ENCODE data around the gene BRDT. TPM values are rescaled to one million over a fixed set of nuclear protein-coding genes. Genes with fewer than 3 reads are reported as not detected.
A peak's percentile ranks its signal among the peaks of the same experiment; 100 is the strongest.

BRDT gene
- total and polyA plus RNA-seq, 8 donors: not detected

- Histone ChIP-seq H3K36me3 (no peaks in the 10 kb centered on the region), H3K27ac (no peak overlapping the region), H3K4me1 (no peaks in the 10 kb centered on the region), H3K9me3 (peaks cover 0 to 4% (median 0%) of the 10 kb centered on the region in 4 donors), H3K4me3 (no peak overlapping the region), H3K27me3 (no peaks in the 10 kb centered on the region)
- DNase-seq: no peak
- intact Hi-C loops (cut with DNase I; ENCODE audit: low total_unique reads): no loop called here
- no peak for TF ChIP-seq POLR2A (IDR thresholded peaks at IDR 0.05)
- no peak for TF ChIP-seq POLR2AphosphoS5 (IDR thresholded peaks at IDR 0.05)
- TF ChIP-seq CTCF (IDR thresholded peaks at IDR 0.05): no peak
- TF ChIP-seq EP300 (IDR thresholded peaks at IDR 0.05): no peak
- WGBS, 5 donors: 94 to 98% (median 96%) methylated on average over 10 of the region's 10 CpGs
Observed at GRCh38 chr1:91937613-91938012, 11.6 kb upstream of the BRDT start.

GRCh38 chr1:91940496-91940895 lies 8.7 kb upstream of the BRDT start:
- Histone ChIP-seq H3K27ac (no peak overlapping the region), H3K36me3 (no peaks in the 10 kb centered on the region), H3K4me3 (no peak overlapping the region), H3K27me3 (no peaks in the 10 kb centered on the region), H3K9me3 (peaks cover 0 to 4% (median 0%) of the 10 kb centered on the region in 4 donors), H3K4me1 (no peaks in the 10 kb centered on the region)
- WGBS, 5 donors: 72 to 84% (median 77%) methylated on average over 3 of the region's 3 CpGs
- no peak for DNase-seq
- intact Hi-C loops (cut with DNase I; ENCODE audit: low total_unique reads): no loop called here
- TF ChIP-seq EP300 (IDR thresholded peaks at IDR 0.05) (no peak), POLR2AphosphoS5 (IDR thresholded peaks at IDR 0.05) (no peak), POLR2A (IDR thresholded peaks at IDR 0.05) (no peak)

GRCh38 chr1:91944087-91944486 lies 5.1 kb upstream of the BRDT start:
- no peaks in the 10 kb centered on the region for H3K4me1 ChIP-seq
- no peak overlapping the region for H3K27ac ChIP-seq
- 50 to 75% (median 61%) methylated on average over 3 of the region's 3 CpGs for whole genome bisulfite sequencing, 5 donors
- intact Hi-C loops (cut with DNase I; ENCODE audit: low total_unique reads): no loop called here
- no peak overlapping the region for H3K4me3 ChIP-seq
- peaks cover 0 to 4% (median 0%) of the 10 kb centered on the region in 4 donors for H3K9me3 ChIP-seq
- no peak for TF ChIP-seq CTCF (IDR thresholded peaks at IDR 0.05)
- TF ChIP-seq POLR2AphosphoS5 (IDR thresholded peaks at IDR 0.05): no peak
- TF ChIP-seq EP300 (IDR thresholded peaks at IDR 0.05): no peak
- TF ChIP-seq POLR2A (IDR thresholded peaks at IDR 0.05): no peak
- H3K27me3 ChIP-seq: no peaks in the 10 kb centered on the region
- no peak for DNase-seq
- H3K36me3 ChIP-seq: no peaks in the 10 kb centered on the region

GRCh38 chr1:91948097-91948496 lies 1.1 kb upstream of the BRDT start:
- Histone ChIP-seq H3K4me1 (no peaks in the 10 kb centered on the region), H3K4me3 (no peak overlapping the region), H3K36me3 (no peaks in the 10 kb centered on the region), H3K27me3 (no peaks in the 10 kb centered on the region), H3K27ac (peak overlapping the region in 1 of 5 donors; percentile 38), H3K9me3 (no peaks in the 10 kb centered on the region)
- DNase-seq: no peak
- WGBS, 5 donors: 56 to 68% (median 61%) methylated on average over 4 of the region's 4 CpGs
- intact Hi-C loops (cut with DNase I; ENCODE audit: low total_unique reads): no loop called here
- no peak for TF ChIP-seq EP300 (IDR thresholded peaks at IDR 0.05)
- no peak for TF ChIP-seq POLR2AphosphoS5 (IDR thresholded peaks at IDR 0.05)
- no peak for TF ChIP-seq CTCF (IDR thresholded peaks at IDR 0.05)
- no peak for TF ChIP-seq POLR2A (IDR thresholded peaks at IDR 0.05)

GRCh38 chr1:91948501-91949355 lies 473 bp upstream of the BRDT start:
- 68 to 83% (median 77%) methylated on average over 29 of the region's 29 CpGs for WGBS, 5 donors
- DNase-seq: peak in 1 of 2 donors; percentile 12
- H3K4me3 ChIP-seq: no peak overlapping the region
- H3K27ac ChIP-seq: no peak overlapping the region
- TF ChIP-seq EP300 (IDR thresholded peaks at IDR 0.05) (no peak), POLR2AphosphoS5 (IDR thresholded peaks at IDR 0.05) (no peak), POLR2A (IDR thresholded peaks at IDR 0.05) (no peak), CTCF (IDR thresholded peaks at IDR 0.05) (no peak)
- H3K4me1 ChIP-seq: no peaks in the 10 kb centered on the region
- no peaks in the 10 kb centered on the region for H3K27me3 ChIP-seq
- intact Hi-C loops (cut with DNase I; ENCODE audit: low total_unique reads): no loop called here
- no peaks in the 10 kb centered on the region for H3K36me3 ChIP-seq
- H3K9me3 ChIP-seq: no peaks in the 10 kb centered on the region

Measured in stomach (tissue), 9 donors.